Stimulated activated CD8-positive, alpha-beta memory T cell treated with anti-CD3 and anti-CD28 coated beads, Interleukin-4, amount 100 ng/mL, for 24 hours (primary cell): ENCODE data around the gene RALGAPA2.

Source experiments
- DNase-seq: peaks from one replicate; pipeline ENCODE4 v3.0.0-alpha.2; 2020; ENCODE audit warnings: low read depth

Gene RALGAPA2

DNA sequence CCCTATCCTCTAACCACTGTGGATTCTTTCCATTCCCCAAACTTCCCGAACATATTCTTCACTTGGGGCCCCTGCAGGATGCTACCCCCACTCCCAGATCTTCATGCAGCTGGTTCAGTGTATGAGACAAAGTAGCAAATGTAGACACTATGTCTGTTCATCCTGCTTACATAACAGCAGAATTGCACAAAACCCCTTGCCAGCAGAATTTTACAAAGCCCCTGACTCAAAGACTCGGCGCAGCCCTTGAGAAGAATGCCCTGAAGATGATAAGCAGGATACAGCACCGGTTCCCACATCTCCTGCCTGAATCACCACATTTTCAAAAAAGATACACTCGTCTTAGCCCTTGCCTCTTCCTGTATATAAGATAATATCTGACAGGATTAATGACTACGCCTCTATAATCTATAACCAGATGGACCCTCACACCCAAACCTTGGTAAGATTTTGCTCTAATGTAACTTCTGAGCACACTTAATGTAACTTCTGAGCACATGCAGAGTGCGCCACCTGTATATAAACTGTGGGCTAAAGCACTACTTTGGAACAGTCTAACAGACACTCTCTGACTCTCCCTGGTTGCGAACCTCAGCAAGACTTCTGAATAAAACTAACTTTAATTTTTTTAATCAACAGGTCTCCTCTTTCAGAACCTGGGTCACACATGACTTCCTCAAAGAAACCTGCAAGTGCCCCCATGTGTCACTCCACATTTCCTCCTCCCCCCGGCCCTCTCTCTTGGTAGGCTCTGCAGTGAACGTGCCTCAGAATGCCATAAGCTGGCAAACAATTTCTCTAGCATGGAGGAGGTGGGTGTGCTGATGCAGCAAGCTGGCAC is 28.7 kb downstream of the RALGAPA2 start:
- DNase-seq, result no peak

- no peak for DNase-seq
These were observed 29.4 kb downstream of the RALGAPA2 start for GRCh38 chr20:20683020-20683419.

- DNase-seq, result no peak
These were observed 31.4 kb downstream of the RALGAPA2 start for GRCh38 chr20:20680991-20681508.

DNA sequence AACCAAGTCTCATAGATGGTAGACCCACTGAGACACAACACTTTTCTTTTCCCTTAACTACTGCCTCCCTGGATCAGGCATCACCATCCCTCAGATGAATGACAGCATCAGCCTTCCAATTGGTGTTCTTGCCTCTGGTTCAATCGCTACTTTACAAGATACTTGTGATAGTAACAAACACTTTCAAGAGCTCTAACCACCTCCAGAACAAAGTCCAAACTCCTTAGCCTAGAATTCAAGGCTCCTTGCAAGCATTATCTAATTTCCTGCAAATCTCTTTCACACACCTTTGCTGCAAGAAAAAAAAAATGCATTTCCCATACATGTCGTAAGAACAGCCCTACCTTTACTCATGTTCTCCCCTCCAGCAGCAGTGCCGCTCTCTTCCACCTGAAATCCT is 33.1 kb downstream of the RALGAPA2 start:
- no peak for DNase-seq

GRCh38 chr20:20677186-20677585 is 35.3 kb downstream of the RALGAPA2 start:
- DNase-seq, result no peak

DNA sequence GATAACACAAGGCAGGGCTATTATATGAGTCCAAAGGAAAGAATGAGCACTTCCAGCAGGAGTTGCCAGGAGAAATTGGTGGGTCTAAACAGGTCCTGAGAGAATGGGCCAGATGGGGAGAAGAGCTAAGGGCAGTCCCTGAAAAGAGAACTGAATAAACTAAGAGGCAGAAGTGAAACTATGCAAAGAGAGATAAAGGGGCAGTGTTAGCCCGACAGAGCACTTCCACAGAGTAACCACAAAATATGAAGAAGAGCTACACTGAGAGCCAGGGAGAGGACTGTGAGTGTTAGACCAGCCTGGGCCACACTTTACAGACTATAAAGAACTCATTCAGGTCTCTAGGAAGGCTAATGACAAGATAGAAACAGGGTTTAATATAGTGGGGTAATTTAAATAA is 43.8 kb downstream of the RALGAPA2 start:
- no peak for DNase-seq

DNA sequence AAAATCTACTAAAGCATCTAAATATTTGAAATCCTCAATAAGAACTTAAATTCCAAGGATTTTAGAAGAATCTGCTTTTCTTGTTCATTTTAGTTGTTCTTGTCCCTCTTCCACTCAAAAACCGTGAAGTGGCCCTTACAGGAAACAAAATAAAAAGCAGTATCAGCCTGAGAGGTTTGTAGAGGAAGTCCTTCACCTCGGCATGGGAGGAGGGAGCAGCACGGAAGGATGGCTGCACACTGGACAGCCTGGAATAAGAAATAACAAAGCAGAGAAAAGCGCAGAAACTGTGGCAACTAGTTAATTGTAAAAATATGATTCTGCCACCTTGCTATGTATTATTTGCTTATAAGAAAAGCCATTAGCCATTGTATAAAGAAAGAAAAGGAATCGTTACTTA is 46.1 kb downstream of the RALGAPA2 start:
- DNase-seq, result no peak

GRCh38 chr20:20665606-20666332 is 46.7 kb downstream of the RALGAPA2 start:
- DNase-seq, result no peak

GRCh38 chr20:20664795-20665589 is 47.5 kb downstream of the RALGAPA2 start:
- no peak for DNase-seq

DNA sequence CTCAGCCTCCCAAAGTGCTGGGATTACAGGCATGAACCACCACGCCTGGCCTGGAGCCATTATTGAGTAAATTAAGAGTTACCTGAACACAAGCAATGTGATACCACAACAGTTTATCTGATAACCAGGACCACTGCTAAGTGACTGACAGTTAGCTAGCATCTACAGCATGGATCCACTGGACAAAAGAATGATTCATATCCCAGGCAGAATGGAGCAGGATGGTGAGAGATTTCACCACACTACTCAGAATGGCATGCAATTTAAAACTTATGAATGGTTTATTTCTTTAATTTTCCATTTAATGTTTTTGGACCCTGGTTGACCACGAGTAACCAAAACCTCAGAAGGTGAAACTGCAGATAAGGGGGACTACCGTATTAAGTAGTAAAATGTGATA is 48.6 kb downstream of the RALGAPA2 start:
- no peak for DNase-seq

- no peak for DNase-seq
These were observed 53.5 kb downstream of the RALGAPA2 start for GRCh38 chr20:20658871-20659431.

GRCh38 chr20:20658123-20658522 is 54.3 kb downstream of the RALGAPA2 start:
- no peak for DNase-seq

- no peak for DNase-seq
These were observed 55.4 kb downstream of the RALGAPA2 start for GRCh38 chr20:20657092-20657491.

GRCh38 chr20:20655883-20656282 is 56.6 kb downstream of the RALGAPA2 start:
- no peak for DNase-seq

DNA sequence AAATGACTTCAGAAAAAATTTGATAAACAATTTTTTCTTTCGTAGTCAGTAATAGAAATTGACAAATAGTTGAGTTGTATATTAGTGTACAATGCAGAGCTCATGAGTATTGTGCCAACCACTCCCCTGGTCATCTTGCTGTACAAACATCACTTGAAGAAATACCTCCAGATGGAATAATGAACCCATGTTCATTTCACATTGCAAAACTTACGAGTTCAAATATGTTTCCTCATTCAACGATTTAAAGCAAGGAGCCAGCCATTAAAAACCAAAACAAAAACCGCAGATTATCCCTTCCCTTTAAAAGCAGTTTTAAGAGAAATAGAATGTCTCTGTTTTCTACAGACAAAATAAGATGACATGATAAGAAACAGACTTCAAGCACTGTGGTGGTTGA is 62.5 kb downstream of the RALGAPA2 start:
- DNase-seq, result no peak

DNA sequence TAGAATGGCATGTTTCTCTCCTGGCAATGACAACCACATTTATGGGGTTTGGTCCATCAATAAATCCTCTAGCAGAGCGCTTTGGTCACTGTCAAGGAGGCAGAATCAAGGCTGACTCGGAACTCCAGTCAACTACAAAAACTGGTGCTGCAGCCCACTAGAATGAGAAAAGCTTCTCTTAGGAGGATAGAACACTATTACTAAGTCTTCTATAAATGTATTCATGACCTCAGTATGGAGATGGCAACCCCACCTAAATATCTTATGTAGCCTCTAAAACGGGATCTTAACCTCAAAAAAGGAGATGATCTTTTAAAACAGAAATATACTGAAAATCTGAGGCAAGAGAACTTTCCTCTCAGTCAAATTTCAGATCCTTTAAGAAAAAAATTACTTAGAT is 68.5 kb downstream of the RALGAPA2 start:
- DNase-seq, result no peak

GRCh38 chr20:20641783-20642182 is 70.7 kb downstream of the RALGAPA2 start:
- DNase-seq, result no peak

DNA sequence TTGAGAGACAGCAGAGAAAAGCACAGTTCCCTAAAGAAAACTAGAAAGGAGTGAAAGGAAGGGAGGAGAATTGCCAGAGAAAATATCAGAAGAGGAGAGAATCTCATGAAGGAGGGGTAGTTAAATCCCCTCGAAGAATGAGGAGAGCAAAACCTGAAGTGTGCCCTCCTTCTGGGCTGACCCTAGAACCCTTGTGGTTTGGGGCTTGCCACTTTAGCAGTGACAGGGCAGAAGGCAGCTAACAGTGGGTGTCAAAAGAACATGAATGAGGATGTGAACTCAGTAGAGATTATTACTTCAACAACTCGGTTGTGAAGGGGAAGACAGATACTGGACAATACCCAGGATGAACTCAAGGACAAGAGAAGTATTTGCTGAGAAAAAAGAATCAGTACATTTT is 73.6 kb downstream of the RALGAPA2 start:
- no peak for DNase-seq

DNA sequence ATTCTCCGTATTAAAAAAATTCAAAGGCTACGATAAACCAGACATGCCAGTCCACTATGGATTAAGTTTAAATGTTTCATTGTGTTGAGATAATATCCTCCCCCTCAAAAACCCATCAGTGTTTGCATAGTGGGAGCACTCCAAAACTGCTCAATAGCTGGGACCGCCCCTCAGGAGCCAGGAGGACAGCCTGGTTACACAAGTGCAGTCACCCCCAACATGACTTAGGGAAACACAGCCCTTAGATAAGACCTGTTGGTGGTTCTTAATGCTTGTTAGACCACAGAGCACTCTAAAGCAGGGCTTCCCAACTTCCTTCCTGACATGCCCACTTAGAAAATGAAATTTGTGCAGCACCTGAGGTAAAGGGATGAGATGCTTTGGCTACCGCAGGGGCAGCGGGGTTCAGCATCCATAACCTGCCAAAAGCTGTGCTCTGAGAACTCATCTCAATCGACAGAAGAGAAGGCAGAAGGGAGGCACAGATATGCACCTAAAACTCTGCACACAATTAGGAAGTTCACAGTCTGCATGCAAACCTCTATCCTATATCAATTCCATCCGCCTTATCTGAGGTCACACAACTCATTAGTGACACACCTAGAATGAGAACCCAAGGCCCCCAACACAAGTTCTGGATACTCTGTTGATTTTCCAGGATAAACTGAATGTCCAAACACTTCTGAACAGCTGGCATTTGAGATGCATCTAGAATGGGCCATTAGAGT is 74.3 kb downstream of the RALGAPA2 start:
- DNase-seq, result no peak

DNA sequence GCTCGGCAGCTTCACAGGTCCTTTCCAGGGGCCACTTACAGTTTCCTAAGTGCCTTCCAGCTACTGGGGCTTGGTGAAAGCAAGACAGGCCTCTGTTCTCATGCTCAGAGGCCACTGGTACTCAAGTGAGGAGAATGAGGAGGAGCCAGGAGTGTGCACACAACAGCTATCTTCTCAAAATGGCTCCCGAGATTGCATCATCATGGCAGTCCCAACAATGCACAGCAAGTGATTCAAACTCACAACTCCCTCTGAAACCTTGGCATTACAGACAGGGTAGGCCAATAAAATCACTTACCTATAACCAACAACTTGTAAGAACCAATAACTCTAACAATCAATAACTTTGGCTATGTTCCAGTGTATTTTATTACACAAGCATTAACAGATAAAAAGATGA is 77.4 kb downstream of the RALGAPA2 start:
- no peak for DNase-seq

DNA sequence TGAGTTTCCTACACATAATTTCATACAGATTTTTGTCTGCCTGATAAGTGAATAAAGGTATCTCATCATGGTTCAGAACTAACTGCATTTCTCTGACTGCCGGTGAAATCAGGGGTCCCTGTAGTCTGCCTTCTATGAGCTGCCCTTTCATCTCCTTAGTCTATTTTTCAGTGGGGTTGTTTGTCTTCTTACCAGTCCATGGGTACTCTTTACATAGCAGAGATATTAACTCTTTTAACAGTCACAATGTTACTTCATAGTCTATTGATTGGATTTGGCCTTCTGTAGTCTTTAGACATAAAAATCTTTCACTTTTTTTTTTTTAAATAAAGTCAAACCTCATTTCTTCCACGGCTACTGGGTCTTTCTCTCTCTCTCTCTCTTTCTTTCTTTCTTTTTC is 79.8 kb downstream of the RALGAPA2 start:
- DNase-seq, result no peak
